NOMO-1 treated with dmso at 0.1 percent for 144 hours (cell line): Measurements from ENCODE around the gene IFNAR1.

ENCODE experiments used
- DNase-seq: peaks from one replicate; lab custom pipeline; 2025; ENCODE audit not compliant: unreplicated experiment; lab: John Stamatoyannopoulos, UW

Gene IFNAR1

GRCh38 chr21:33324291-33325221 is at the start of gene IFNAR1:
Gene IFNAR1, plus strand, starts transcription at chr21:33324970. Its CDS starts 86 bp downstream, at chr21:33325056.
- DNase-seq: peak; percentile 99

GRCh38 chr21:33278721-33279120 is 46.0 kb upstream of the IFNAR1 start:
- DNase-seq: no peak

DNA sequence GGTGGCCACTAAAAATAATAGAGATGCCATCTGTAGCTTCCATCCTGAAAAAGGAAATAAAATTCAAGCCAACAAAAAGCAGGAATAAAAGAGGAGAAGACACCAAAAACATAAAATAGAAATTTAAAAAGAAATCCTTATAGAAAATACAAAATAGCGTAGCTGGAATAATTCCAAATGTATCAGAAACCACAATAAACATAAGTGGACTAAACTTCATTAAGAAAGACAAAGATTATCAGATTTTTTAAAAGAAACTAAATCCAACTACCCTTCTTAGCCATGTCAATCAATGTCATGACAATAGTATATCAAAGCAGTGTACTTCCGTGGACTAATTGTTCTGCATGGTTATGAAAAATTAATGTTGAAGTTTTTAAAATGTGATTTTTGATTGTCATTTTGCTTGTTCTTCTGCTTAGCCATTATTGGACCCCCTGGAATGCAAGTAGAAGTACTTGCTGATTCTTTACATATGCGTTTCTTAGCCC is 45.4 kb upstream of the IFNAR1 start:
- DNase-seq: no peak

- DNase-seq: no peak
Observed at GRCh38 chr21:33281096-33281652, 43.6 kb upstream of the IFNAR1 start.

- no peak for DNase-seq
Observed at GRCh38 chr21:33283203-33283602, 41.6 kb upstream of the IFNAR1 start.

- no peak for DNase-seq
Observed at GRCh38 chr21:33286076-33286475, 38.7 kb upstream of the IFNAR1 start.

GRCh38 chr21:33286600-33287456 is 37.9 kb upstream of the IFNAR1 start:
- no peak for DNase-seq

- no peak for DNase-seq
Observed at GRCh38 chr21:33289199-33289819, 35.5 kb upstream of the IFNAR1 start.

GRCh38 chr21:33290441-33290840 is 34.3 kb upstream of the IFNAR1 start:
- no peak for DNase-seq

- no peak for DNase-seq
Observed at GRCh38 chr21:33291686-33292085, 33.1 kb upstream of the IFNAR1 start.

GRCh38 chr21:33292724-33293123 is 32.0 kb upstream of the IFNAR1 start:
- no peak for DNase-seq

GRCh38 chr21:33293136-33293535 is 31.6 kb upstream of the IFNAR1 start:
- no peak for DNase-seq

DNA sequence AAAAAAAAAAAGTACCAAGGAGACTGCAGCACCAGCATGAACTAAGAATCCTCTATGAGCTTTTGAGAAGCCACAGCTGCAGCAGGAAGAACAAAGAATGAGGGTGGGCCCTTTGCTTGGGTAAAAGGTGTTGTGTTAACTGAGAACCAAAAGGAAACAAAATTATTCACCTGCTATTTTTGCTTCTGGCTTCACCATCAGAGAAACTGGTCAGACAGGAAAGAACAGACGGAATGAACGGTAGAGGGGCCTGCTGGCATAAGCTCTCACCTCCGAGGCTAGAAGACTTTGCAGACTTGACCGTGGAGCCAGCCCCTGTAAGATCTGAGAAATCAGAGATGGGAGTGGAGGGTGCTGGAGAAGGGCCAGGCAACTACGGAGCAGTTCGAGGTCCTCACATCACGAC is 31.0 kb upstream of the IFNAR1 start:
- no peak for DNase-seq

GRCh38 chr21:33296156-33296555 is 28.6 kb upstream of the IFNAR1 start:
- DNase-seq: no peak

- DNase-seq: peak; percentile 58
Observed at GRCh38 chr21:33299181-33299752, 25.5 kb upstream of the IFNAR1 start.

- peak; percentile 88 for DNase-seq
Observed at GRCh38 chr21:33300701-33301631, 23.8 kb upstream of the IFNAR1 start.

DNA sequence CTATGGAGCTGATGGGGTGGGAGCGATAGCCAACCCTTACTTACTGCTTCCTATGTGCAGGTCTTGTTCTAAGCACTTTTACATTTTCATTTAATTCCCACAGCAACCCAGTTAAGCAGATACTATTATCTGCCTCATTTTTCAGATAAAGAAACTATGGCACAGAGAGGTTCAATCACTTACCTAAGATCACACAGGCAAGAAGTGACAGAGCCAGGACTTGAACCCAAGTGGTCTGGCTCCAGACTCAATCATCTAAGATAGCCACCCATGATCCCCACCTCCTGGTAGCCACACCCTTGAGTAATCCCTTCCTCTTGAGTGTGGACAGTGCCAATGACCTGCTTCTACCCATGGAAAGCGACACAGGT is 23.2 kb upstream of the IFNAR1 start:
- no peak for DNase-seq

- no peak for DNase-seq
Observed at GRCh38 chr21:33302055-33302454, 22.7 kb upstream of the IFNAR1 start.

DNA sequence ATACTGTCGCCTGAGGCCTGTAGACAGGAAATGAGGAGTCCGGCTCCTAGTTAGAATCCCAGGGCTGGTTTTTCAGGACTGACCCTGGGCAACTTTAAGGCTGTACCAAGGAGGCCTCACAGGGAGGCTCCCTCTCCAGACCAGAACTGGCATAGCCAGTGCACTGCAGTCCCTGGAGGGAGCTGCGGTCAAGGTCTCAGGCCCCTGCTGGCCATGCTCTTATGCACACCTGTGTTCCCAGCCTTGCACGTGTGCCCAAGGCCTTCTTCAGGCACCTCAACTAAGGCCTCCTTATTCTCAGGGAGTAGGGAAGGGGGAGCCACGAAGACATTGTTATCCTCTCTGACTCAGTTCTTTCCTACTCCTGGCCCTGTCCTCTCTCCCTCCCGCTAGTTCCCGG is 22.0 kb upstream of the IFNAR1 start:
- DNase-seq: no peak

- DNase-seq: no peak
Observed at GRCh38 chr21:33305344-33305671, 19.5 kb upstream of the IFNAR1 start.
